Adipose tissue (tissue), 3 donors: ENCODE results near the gene CHRNA9. TPM values are rescaled to one million over a fixed set of nuclear protein-coding genes. Genes with fewer than 3 reads are reported as not detected.

Source experiments
- H3K27ac ChIP-seq: one replicate; pipeline ENCODE4 v1.5.1; 2013; ENCODE audit warnings: low read depth, low read length
- WGBS, 3 donors: extraction: QIAGEN DNeasy Blood & Tissue Kit; methylation state at CpG; one replicate each; pipeline ENCODE4 v1.1.7; 2013; 5-methylcytosine and 5-hydroxymethylcytosine counted together
- polyA plus RNA-seq, 3 donors: library from polyadenylated mRNA; stranded (reverse); fragments of 200-250 nt; gene quantifications; one replicate each; pipeline ENCODE4 v1.2.3, GENCODE V29; 2013
- donor health status: healthy with polysubstance abuse.
- donor health status: Bipolar disorder and iron deficiency.
- donor health status: healthy.

Gene CHRNA9
- polyA plus RNA-seq, 3 donors = not detected

DNA sequence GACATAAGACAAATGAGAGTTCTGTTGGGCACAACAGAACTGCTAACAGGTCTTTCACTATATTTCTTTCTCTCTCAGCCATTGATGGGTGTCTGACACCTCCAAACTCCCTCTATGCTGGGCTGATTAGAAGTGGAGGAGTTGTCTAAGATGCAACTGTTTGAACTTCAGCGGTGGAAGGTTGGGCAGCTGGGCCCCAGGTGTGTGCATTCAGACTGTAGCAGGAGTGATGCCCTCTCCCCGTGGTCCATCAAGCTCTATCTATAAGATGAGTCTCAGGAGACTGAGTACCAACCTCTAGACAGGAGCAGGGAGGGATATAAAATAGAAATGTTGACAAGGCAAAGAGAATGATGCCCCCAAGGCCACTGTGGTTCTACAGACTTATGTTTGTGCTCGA, 28.2 kb upstream of the CHRNA9 start:
- 46 to 86% (median 77%) methylated on average over 3 of the region's 3 CpGs for WGBS, 3 donors
- no peak overlapping the region for H3K27ac ChIP-seq

- WGBS, 3 donors = 44 to 67% (median 49%) methylated on average over 15 of the region's 15 CpGs
- H3K27ac ChIP-seq = no peak overlapping the region
These were observed 27.3 kb upstream of the CHRNA9 start for GRCh38 chr4:40307627-40308497.

- 64 to 69% (median 65%) methylated on average over 4 of the region's 4 CpGs for WGBS, 3 donors
- no peak overlapping the region for H3K27ac ChIP-seq
These were observed 26.5 kb upstream of the CHRNA9 start for GRCh38 chr4:40308528-40309122.

DNA sequence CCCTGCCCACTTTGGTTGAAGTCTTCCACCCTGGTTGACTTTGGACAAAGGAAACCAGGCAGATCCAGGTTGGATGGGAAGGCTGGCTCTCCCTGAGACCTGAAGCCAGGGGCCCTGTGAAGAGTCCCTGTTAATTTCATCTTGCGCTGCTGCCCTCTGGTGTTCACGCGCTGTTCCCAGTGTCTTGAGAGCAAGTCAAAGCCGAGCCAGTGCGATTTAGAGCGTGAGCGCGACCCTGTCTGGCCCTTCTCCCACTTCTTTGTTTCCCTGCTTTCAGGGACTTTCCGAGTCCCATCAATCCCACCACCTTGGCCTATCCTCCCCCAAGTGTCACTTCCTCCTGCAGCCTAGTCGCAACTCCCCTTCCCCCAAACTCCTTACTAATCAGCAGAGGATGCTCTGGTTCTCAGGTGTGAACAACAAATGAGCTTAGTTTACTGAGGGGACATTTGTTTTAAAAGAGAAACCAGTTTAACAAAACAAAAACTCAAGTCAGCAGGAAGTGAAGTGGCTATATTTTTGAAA, 25.8 kb upstream of the CHRNA9 start:
- no peak overlapping the region for H3K27ac ChIP-seq
- WGBS, 3 donors = 0 to 3% (median 1%) methylated on average over 10 of the region's 10 CpGs

DNA sequence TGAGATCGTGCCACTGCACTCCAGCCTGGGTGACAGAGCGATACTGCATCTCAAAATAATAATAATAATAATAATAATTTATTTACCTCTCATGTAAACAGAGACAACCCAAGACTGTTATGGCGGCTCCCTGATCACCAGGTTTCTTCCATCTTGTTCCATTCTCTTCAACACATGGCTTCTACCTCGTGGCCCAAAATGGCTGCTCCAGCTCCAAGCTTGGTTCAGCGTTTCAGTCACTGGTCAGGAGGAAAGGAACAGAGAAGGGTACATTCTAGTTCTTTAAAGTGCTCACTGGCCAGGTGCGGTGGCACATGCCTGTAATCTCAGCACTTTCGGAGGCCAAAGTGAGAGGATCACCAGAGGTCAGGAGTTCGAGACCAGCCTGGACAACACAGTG, 24.9 kb upstream of the CHRNA9 start:
- no peak overlapping the region for H3K27ac ChIP-seq
- WGBS, 3 donors = 96 to 100% (median 98%) methylated on average over 8 of the region's 8 CpGs

DNA sequence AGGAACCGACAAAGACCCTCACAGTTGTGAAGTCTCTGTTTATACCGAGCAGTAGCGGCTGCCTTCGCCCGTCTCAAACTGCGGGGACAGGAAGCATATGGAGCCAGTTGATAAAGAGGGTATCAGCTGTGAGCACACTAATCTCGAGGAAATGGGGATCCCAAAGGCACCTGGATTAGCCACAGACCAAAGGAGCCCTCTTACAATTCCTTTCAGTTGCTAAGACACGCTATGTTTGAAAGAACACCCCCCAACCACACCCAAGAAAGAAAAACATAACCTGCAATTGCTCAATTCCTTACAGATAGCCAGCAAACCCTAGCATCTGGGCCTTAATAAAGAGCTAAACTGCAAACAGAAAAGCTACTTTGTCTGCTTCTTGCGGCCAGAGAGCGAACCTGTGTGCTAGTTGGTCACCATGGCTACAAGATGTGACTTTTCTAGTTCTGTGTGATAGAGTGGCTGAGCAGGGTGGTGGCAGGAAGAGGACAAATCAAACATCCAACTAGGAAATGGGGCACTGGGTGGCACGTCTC, 23.3 kb upstream of the CHRNA9 start:
- WGBS, 3 donors = 39 to 56% (median 42%) methylated on average over 11 of the region's 11 CpGs
- H3K27ac ChIP-seq = no peak overlapping the region

DNA sequence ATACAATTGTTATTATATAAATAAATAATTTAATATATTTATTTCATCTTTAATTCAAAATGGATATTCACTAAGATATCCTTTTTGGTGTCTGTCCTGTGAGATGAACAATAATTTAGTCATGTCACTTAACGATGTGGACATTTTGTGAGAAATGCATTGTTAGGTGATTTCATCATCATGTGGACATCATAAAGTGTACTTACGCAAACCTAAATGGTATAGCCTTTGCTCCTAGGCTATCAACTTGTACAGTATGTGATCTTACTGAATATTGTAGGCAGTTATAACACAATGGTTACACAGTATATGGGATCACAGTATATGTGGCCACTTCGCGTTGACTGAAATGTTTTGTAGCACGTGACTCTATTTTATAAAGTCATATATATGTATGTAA, 20.2 kb upstream of the CHRNA9 start:
- WGBS, 3 donors = 82 to 96% (median 86%) methylated on average over 5 of the region's 5 CpGs
- H3K27ac ChIP-seq = no peak overlapping the region

DNA sequence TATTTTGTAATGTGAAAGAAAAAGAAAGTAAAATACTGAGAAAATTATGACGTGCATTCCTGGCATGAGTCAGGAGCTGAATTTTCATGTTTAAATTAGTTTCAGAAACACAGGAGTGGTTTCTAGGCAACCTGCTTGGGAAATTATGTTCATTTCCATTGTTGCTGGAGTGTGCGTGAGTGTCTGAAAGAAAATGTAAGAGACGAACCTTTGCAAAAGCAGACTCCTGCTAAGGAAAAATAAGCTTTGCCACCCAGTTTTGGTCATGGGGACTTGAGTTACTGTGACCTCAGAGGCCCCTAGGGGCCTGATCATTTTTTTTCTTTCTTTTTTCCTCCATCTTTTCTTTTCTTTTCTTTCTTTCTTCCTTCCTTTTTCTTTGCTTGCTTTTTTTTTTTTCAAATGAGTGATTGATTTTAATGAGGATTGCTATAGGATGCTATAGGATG, 18.8 kb upstream of the CHRNA9 start:
- H3K27ac ChIP-seq = no peak overlapping the region
- 4 to 31% (median 10%) methylated on average over 3 of the region's 3 CpGs for WGBS, 3 donors

GRCh38 chr4:40316782-40317635, 18.1 kb upstream of the CHRNA9 start:
- H3K27ac ChIP-seq = no peak overlapping the region
- WGBS, 3 donors = 3 to 8% (median 4%) methylated on average over 19 of the region's 19 CpGs

DNA sequence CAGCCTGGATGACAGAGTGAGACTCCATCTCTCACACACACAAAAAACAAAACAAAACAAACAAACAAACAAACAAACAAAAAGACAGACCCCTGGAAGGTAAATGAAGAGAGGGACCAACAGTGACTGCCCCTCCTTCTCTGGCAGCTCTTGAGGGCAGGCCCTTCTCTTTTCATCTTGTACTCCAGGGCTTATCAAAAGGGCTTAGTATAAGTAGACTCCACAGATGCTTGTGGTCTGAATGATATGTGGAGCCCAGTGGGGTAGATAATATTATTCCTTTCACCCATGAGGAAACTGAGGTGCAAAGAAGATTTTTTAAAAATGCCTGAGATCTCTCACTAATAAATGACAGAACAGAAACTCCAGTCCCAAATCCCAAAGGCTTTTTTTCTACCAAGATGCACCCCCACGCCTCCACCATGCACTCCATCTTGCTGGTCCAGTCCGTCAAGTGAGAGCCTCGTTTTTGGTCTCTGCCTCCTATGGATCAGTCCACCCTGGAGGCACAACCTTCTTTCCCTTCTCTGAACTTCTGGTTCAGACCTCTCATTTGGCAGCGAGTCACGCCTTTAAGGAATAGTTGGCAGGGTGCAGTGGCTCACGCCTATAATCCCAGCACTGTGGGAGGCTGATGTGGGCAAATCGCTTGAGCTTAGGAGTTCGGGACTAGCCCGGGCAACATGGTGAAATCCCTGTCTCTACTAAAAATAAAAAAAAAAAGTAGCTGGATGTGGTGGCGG, 17.0 kb upstream of the CHRNA9 start:
- H3K27ac ChIP-seq = no peak overlapping the region
- WGBS, 3 donors = 87 to 91% (median 88%) methylated on average over 10 of the region's 10 CpGs

GRCh38 chr4:40321574-40322275, 13.4 kb upstream of the CHRNA9 start:
- WGBS, 3 donors = 44 to 71% (median 51%) methylated on average over 7 of the region's 7 CpGs
- H3K27ac ChIP-seq = no peak overlapping the region

DNA sequence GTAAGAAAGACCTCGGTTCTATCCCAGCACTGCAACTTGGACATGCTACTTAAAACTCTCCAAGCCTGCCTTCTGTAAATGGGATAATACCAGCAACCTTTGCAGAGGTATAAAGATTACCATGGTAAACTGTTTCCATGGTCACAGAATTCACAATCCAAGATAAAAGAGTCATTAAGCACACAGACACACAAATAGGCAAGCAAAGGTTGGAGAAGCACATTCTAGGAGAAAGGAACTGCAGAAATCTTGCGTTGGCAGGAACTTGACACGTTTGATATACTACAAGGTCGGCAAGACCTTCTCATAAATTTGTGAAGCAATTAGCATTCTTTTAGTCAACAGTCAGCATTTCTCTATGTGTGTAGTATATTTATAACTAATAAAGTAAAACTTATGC, 12.3 kb upstream of the CHRNA9 start:
- WGBS, 3 donors = 15 to 37% (median 35%) methylated on average over 4 of the region's 4 CpGs
- H3K27ac ChIP-seq = no peak overlapping the region

- WGBS, 3 donors = 85 to 93% (median 86%) methylated on average over 2 of the region's 2 CpGs
- H3K27ac ChIP-seq = no peak overlapping the region
These were observed 11.3 kb upstream of the CHRNA9 start for GRCh38 chr4:40323866-40324265.

GRCh38 chr4:40325406-40326019, 9.6 kb upstream of the CHRNA9 start:
- 3 to 16% (median 12%) methylated on average over 2 of the region's 2 CpGs for WGBS, 3 donors
- no peak overlapping the region for H3K27ac ChIP-seq

DNA sequence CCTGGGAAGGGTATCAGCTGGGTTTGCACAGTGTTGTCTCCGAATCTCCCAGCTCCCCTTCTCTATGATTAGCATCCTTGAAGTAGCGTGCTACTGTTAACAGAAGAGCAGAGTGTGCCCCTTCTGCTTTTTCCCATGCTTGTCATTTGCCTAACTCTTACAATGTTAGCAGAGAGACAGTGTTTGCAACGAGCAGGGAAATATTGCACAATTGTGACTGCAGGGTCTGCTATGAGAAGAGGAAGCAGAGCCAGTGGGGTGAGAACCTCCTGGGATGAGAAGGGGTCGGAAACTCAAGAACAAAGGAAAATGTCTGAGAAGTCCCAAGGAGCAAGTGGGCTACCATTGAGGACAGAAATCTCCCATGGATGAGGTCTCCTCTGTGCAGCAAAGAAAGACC, 7.8 kb upstream of the CHRNA9 start:
- WGBS, 3 donors = 28 to 48% (median 37%) methylated on average over 4 of the region's 4 CpGs
- no peak overlapping the region for H3K27ac ChIP-seq

- WGBS, 3 donors = 95 to 100% (median 96%) methylated on average over 1 of the region's 1 CpG
- no peak overlapping the region for H3K27ac ChIP-seq
These were observed 6.8 kb upstream of the CHRNA9 start for GRCh38 chr4:40328383-40328782.

- WGBS, 3 donors = 87 to 93% (median 91%) methylated on average over 7 of the region's 7 CpGs
- no peak overlapping the region for H3K27ac ChIP-seq
These were observed 5.3 kb upstream of the CHRNA9 start for GRCh38 chr4:40329805-40330204.
